Lung (tissue), 12 donors: ENCODE results near the gene PNMA3. TPM values are rescaled to one million over a fixed set of nuclear protein-coding genes. Genes with fewer than 3 reads are reported as not detected.
"Not testable (repeated sequence)": the region's sequence is repeated elsewhere in the genome, so short reads cannot be mapped to it uniquely, and the experiment has no call there.

Source experiments
- ATAC-seq: fragments of 200-7000 bp; cut with Tn5 transposase; one replicate; pipeline ENCODE4 v1.9.1; 2020; ENCODE audit warnings: moderate number of reproducible peaks; ENCODE audit not compliant: insufficient read depth, low FRiP score
- DNase-seq, 3 donors: peaks; one replicate each; pipeline ENCODE4 v3.0.0-alpha.2; 2013 to 2017
- H3K27ac ChIP-seq, 2 donors: one replicate each; pipeline ENCODE4 v1.5.1; 2013; ENCODE audit warnings: mild to moderate bottlenecking in 2 of 2, moderate library complexity in 2 of 2, control low read depth in 1 of 2, inconsistent platforms in 1 of 2, low read depth in 1 of 2, low read length in 1 of 2
- H3K27me3 ChIP-seq, 3 donors: one replicate each; pipeline ENCODE4 v1.5.1; 2013; ENCODE audit warnings: low read length in 2 of 3; ENCODE audit not compliant: control insufficient read depth in 3 of 3, insufficient read depth in 3 of 3
- H3K36me3 ChIP-seq, 4 donors: one replicate each; pipeline ENCODE4 v1.5.1; 2013; ENCODE audit warnings: low read length in 4 of 4, mild to moderate bottlenecking in 1 of 4, moderate library complexity in 1 of 4; ENCODE audit not compliant: control insufficient read depth in 4 of 4, insufficient read depth in 4 of 4
- H3K4me1 ChIP-seq, 5 donors: one replicate each; pipeline ENCODE4 v1.5.1; 2013; ENCODE audit warnings: low read length in 5 of 5, mild to moderate bottlenecking in 2 of 5, moderate library complexity in 1 of 5; ENCODE audit not compliant: control insufficient read depth in 5 of 5, insufficient read depth in 5 of 5
- H3K4me3 ChIP-seq: one replicate; pipeline ENCODE4 v1.5.1; 2013; ENCODE audit warnings: mild to moderate bottlenecking, control low read depth, moderate library complexity
- H3K9ac ChIP-seq, 2 donors: one replicate each; pipeline ENCODE4 v1.5.1; 2013; ENCODE audit warnings: low read length in 2 of 2, control low read depth in 1 of 2; ENCODE audit not compliant: insufficient read depth in 1 of 2
- H3K9me3 ChIP-seq, 4 donors: one replicate each; pipeline ENCODE4 v1.5.1; 2013; ENCODE audit warnings: low read length in 3 of 4, mild to moderate bottlenecking in 1 of 4, moderate library complexity in 1 of 4; ENCODE audit not compliant: control insufficient read depth in 4 of 4, insufficient read depth in 3 of 4
- CTCF ChIP-seq: IDR thresholded peaks from 2 replicates; pipeline ENCODE4 v1.5.1; 2012; ENCODE audit warnings: mild to moderate bottlenecking; ENCODE audit errors: control extremely low read depth, extremely low read depth
- WGBS, 2 donors: extraction: QIAGEN DNeasy Blood & Tissue Kit; methylation state at CpG; one replicate each; pipeline ENCODE4 v1.1.7; 2013; 5-methylcytosine and 5-hydroxymethylcytosine counted together
- polyA plus RNA-seq, 2 donors: library from polyadenylated mRNA; stranded (reverse); fragments of 200-250 nt; gene quantifications; one replicate each; pipeline ENCODE4 v1.2.1, GENCODE V29; 2013
- total RNA-seq, 2 donors: library from RNA; depleted of rRNA in 1 of 2; stranded (reverse); fragments of >200 nt in 1 of 2; gene quantifications; one replicate each; pipeline ENCODE4 v1.2.1, GENCODE V29; 2014 to 2021
- donor health status: control.
- donor health status: control.
- donor health status: Bipolar disorder and iron deficiency.
- donor health status: healthy.
- donor health status: DM: yes; HTN: yes; CAD: no.

PNMA3 gene
- total and polyA plus RNA-seq, 4 donors: 0.09 to 0.28 (median 0.28) TPM

- not testable (repeated sequence) for H3K27me3 ChIP-seq, H3K36me3 ChIP-seq, H3K4me1 ChIP-seq, DNase-seq, H3K9ac ChIP-seq, H3K4me3 ChIP-seq, H3K9me3 ChIP-seq, H3K27ac ChIP-seq
- no CpG with 5 or more reads among the region's 76 CpGs for WGBS, 2 donors
- peak; percentile 37 for ATAC-seq
Observed at GRCh38 chrX:153071909-153072583, 15.8 kb downstream of the PNMA3 start, which contains the start of gene PNMA6A. Gene PNMA6A (plus strand): TSS chrX:153072454. CDS start chrX:153073063, 609 bp downstream.

GRCh38 chrX:153073331-153073730 is 17.1 kb downstream of the PNMA3 start:
- not testable (repeated sequence) for H3K4me1 ChIP-seq, H3K36me3 ChIP-seq, H3K4me3 ChIP-seq, ATAC-seq, H3K27me3 ChIP-seq, DNase-seq, H3K9ac ChIP-seq, H3K27ac ChIP-seq, H3K9me3 ChIP-seq
- 96% methylated on average over 4 to 8 of the region's 29 CpGs for WGBS, 2 donors

GRCh38 chrX:153074262-153074899 is 18.1 kb downstream of the PNMA3 start:
- Histone ChIP-seq H3K4me1 (no peaks in the 10 kb centered on the region), H3K27me3 (no peaks in the 10 kb centered on the region), H3K9ac (no peak overlapping the region), H3K4me3 (no peak overlapping the region), H3K9me3 (no peaks in the 10 kb centered on the region), H3K36me3 (no peaks in the 10 kb centered on the region), H3K27ac (no peak overlapping the region)
- ATAC-seq: no peak
- WGBS, 2 donors: 86 to 88% methylated on average over 10 to 21 of the region's 24 CpGs
- no peak for DNase-seq
- no peak for TF ChIP-seq CTCF

- Histone ChIP-seq H3K27ac (no peak overlapping the region), H3K36me3 (no peaks in the 10 kb centered on the region), H3K27me3 (no peaks in the 10 kb centered on the region), H3K9ac (no peak overlapping the region), H3K4me1 (no peaks in the 10 kb centered on the region), H3K9me3 (no peaks in the 10 kb centered on the region), H3K4me3 (no peak overlapping the region)
- no peak for ATAC-seq
- TF ChIP-seq CTCF: no peak
- 89 to 97% methylated on average over 8 to 11 of the region's 11 CpGs for WGBS, 2 donors
- no peak for DNase-seq
Observed at GRCh38 chrX:153074935-153075334, 18.7 kb downstream of the PNMA3 start.
